GM12872 (cell line): Measurements from ENCODE around the gene ACOT11.

Source experiments
- CTCF ChIP-seq: IDR thresholded peaks from 3 replicates; pipeline ENCODE4 v1.5.1; 2011; ENCODE audit warnings: low read depth, mild to moderate bottlenecking, low read length, moderate library complexity; ENCODE audit not compliant: insufficient read depth

ACOT11 gene

GRCh38 chr1:54610601-54611580, 62.9 kb downstream of the ACOT11 start:
- TF ChIP-seq CTCF, result no peak

- TF ChIP-seq CTCF, result no peak
These were observed 63.6 kb downstream of the ACOT11 start for GRCh38 chr1:54611621-54612020.

- TF ChIP-seq CTCF, result no peak
These were observed 66.0 kb downstream of the ACOT11 start for GRCh38 chr1:54614024-54614423.

GRCh38 chr1:54614563-54614962, 66.5 kb downstream of the ACOT11 start:
- TF ChIP-seq CTCF, result no peak

- TF ChIP-seq CTCF, result no peak
These were observed 67.7 kb downstream of the ACOT11 start for GRCh38 chr1:54615531-54616279.

GRCh38 chr1:54619749-54620148, 71.7 kb downstream of the ACOT11 start:
- TF ChIP-seq CTCF, result no peak
